ENCODE results near the gene PACSIN1. TPM values are rescaled to one million over a fixed set of nuclear protein-coding genes. Genes with fewer than 3 reads are reported as not detected.
A peak's percentile ranks its signal among the peaks of the same experiment; 100 is the strongest.

PACSIN1 gene
- total RNA-seq, 2 experiments from 2014 or later, result 0.07 to 0.15 TPM

DNA sequence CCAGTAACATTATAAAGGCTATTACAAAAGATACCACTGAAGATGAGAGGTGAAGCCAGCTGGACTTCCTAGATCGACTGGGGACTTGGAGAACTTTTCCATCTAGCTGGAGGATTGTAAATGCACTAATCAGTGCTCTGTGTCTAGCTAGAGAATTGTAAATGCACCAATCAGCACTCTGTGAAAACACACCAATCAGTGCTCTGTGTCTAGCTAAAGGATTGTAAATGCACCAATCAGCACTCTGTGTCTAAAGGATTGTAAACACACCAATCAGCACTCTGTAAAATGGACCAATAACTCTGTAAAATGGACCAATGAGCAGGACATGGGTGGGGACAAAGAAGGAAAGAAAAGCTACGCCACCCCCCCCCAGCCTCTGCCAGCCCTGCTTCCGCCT lies 26.4 kb upstream of the PACSIN1 start:
- no peak overlapping the region for H3K4me3 Mint-ChIP-seq
- intact Hi-C loops (cut with micrococcal nuclease), result no loop called here
- H3K36me3 Mint-ChIP-seq (ENCODE audit: low read depth), result no peaks in the 10 kb centered on the region
- CTCF ChIA-PET, result no interaction called here
- no peak for DNase-seq
- H3K27ac Mint-ChIP-seq, result no peak overlapping the region
- H3K4me1 Mint-ChIP-seq (ENCODE audit: low read depth), result no peaks in the 10 kb centered on the region
- H3K9me3 Mint-ChIP-seq, result no peaks in the 10 kb centered on the region
- H3K27me3 Mint-ChIP-seq (ENCODE audit: low read depth), result no peaks in the 10 kb centered on the region

GRCh38 chr6:34441526-34441925 lies 24.4 kb upstream of the PACSIN1 start:
- intact Hi-C loops (cut with micrococcal nuclease), result no loop called here
- no peak overlapping the region for H3K4me3 Mint-ChIP-seq
- CTCF ChIA-PET, result interaction anchor here (1.2 kb wide), 1 partner anchor 8 kb away, joined by 3 read pairs; no protein-coding TSS in a partner anchor
- H3K9me3 Mint-ChIP-seq, result no peaks in the 10 kb centered on the region
- no peak overlapping the region for H3K27ac Mint-ChIP-seq
- H3K4me1 Mint-ChIP-seq (ENCODE audit: low read depth), result no peaks in the 10 kb centered on the region
- DNase-seq, result no peak
- H3K36me3 Mint-ChIP-seq (ENCODE audit: low read depth), result no peaks in the 10 kb centered on the region
- no peaks in the 10 kb centered on the region for H3K27me3 Mint-ChIP-seq (ENCODE audit: low read depth)

GRCh38 chr6:34445313-34445860 lies 20.5 kb upstream of the PACSIN1 start:
- Mint-ChIP-seq H3K4me1 (ENCODE audit: low read depth) (no peaks in the 10 kb centered on the region), H3K27me3 (ENCODE audit: low read depth) (no peaks in the 10 kb centered on the region), H3K4me3 (no peak overlapping the region), H3K9me3 (no peaks in the 10 kb centered on the region), H3K27ac (no peak overlapping the region), H3K36me3 (ENCODE audit: low read depth) (no peaks in the 10 kb centered on the region)
- intact Hi-C loops (cut with micrococcal nuclease), result no loop called here
- DNase-seq, result no peak
- CTCF ChIA-PET, result no interaction called here

GRCh38 chr6:34447386-34447785 lies 18.5 kb upstream of the PACSIN1 start:
- Mint-ChIP-seq H3K27ac (no peak overlapping the region), H3K9me3 (peaks cover 3% of the 10 kb centered on the region), H3K36me3 (ENCODE audit: low read depth) (no peaks in the 10 kb centered on the region), H3K4me3 (no peak overlapping the region), H3K4me1 (ENCODE audit: low read depth) (no peaks in the 10 kb centered on the region), H3K27me3 (ENCODE audit: low read depth) (no peaks in the 10 kb centered on the region)
- no peak for DNase-seq
- CTCF ChIA-PET, result interaction anchor here (0.7 to 2.1 kb wide), 2 partner anchors 13 to 52 kb away, joined by 4 to 10 read pairs; no protein-coding TSS in a partner anchor
- intact Hi-C loops (cut with micrococcal nuclease), result no loop called here

DNA sequence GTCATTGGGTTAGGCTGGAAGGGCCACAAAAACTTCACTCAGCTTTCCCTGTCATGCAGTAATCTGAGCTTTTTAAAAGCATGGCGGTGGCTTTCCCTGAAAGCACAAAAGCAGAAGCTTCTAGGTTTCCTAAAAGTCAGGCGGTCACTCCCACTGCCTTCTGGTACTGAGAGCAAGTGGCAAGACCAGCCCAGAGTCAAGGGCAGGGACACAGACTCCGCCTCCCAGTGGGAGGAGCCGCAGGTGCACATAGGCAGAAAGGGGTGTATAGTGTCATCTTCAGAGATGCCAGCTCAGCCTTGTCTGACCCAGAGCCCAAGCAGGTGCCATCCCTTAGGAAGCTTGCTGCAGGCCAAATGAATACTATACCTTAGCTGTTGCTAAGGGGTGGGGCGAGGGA lies 18.0 kb upstream of the PACSIN1 start:
- H3K4me3 Mint-ChIP-seq, result no peak overlapping the region
- H3K4me1 Mint-ChIP-seq (ENCODE audit: low read depth), result no peaks in the 10 kb centered on the region
- intact Hi-C loops (cut with micrococcal nuclease), result no loop called here
- CTCF ChIA-PET, result interaction anchor here (2.1 kb wide), 1 partner anchor 12 kb away, joined by 10 read pairs; no protein-coding TSS in a partner anchor
- H3K9me3 Mint-ChIP-seq, result peaks cover 3% of the 10 kb centered on the region
- H3K36me3 Mint-ChIP-seq (ENCODE audit: low read depth), result no peaks in the 10 kb centered on the region
- no peak overlapping the region for H3K27ac Mint-ChIP-seq
- no peaks in the 10 kb centered on the region for H3K27me3 Mint-ChIP-seq (ENCODE audit: low read depth)
- no peak for DNase-seq

DNA sequence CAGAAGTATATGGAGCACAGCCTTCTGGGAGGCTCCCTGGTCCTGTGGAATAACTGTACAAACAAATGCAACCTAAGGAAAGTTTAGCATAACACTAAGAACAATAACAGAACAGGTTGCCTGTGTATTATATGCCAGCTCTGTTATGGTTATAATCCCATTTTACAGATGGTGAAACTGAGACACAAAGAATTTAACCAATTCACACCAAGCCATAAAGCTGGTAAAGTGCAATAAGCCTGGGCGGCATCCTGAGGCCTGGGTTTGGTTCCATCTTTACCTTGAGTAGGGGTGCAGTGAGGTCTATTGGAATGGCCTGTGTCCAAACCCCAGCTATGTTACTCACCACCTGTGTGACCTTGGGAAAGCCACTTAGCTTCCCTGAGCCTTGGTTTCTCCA lies 14.7 kb upstream of the PACSIN1 start:
- H3K9me3 Mint-ChIP-seq, result peaks cover 3% of the 10 kb centered on the region
- no peak for DNase-seq
- no peaks in the 10 kb centered on the region for H3K4me1 Mint-ChIP-seq (ENCODE audit: low read depth)
- CTCF ChIA-PET, result interaction anchor here (1.0 kb wide), 1 partner anchor 9 kb away, joined by 3 read pairs; no protein-coding TSS in a partner anchor
- no peak overlapping the region for H3K27ac Mint-ChIP-seq
- no peak overlapping the region for H3K4me3 Mint-ChIP-seq
- H3K27me3 Mint-ChIP-seq (ENCODE audit: low read depth), result no peaks in the 10 kb centered on the region
- intact Hi-C loops (cut with micrococcal nuclease), result no loop called here
- no peaks in the 10 kb centered on the region for H3K36me3 Mint-ChIP-seq (ENCODE audit: low read depth)

DNA sequence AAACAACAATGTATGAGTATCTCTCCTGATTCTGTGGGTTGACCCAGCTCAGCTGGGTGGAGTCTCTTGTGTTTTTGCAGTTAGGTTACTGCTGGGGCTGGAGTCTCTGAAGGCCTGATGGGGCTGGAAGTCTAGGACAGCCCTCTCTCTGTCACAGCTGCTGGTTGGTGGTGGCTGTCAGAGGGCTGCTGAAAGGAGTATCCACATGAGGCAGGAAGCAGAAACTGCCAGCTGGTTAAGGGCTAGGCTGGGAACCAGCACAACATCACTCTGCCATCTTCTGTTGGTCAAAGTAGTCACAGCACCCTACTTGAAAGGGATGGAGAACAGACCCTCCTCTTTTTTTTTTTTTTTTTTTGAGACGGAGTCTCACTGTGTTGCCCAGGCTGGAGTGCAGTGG lies 10.0 kb upstream of the PACSIN1 start:
- no peak for DNase-seq
- H3K27me3 Mint-ChIP-seq (ENCODE audit: low read depth), result no peaks in the 10 kb centered on the region
- peaks cover 3% of the 10 kb centered on the region for H3K9me3 Mint-ChIP-seq
- no peak overlapping the region for H3K4me3 Mint-ChIP-seq
- no peaks in the 10 kb centered on the region for H3K4me1 Mint-ChIP-seq (ENCODE audit: low read depth)
- intact Hi-C loops (cut with micrococcal nuclease), result loop anchor here (1.0 kb wide), 1 partner anchor 207 kb away; the partner anchor contains the start of gene SMIM29
- CTCF ChIA-PET, result no interaction called here
- no peaks in the 10 kb centered on the region for H3K36me3 Mint-ChIP-seq (ENCODE audit: low read depth)
- no peak overlapping the region for H3K27ac Mint-ChIP-seq

GRCh38 chr6:34457382-34457741 lies 8.5 kb upstream of the PACSIN1 start:
- no peak overlapping the region for H3K4me3 Mint-ChIP-seq
- H3K36me3 Mint-ChIP-seq (ENCODE audit: low read depth), result no peaks in the 10 kb centered on the region
- intact Hi-C loops (cut with micrococcal nuclease), result no loop called here
- no peaks in the 10 kb centered on the region for H3K27me3 Mint-ChIP-seq (ENCODE audit: low read depth)
- CTCF ChIA-PET, result interaction anchor here (7.2 kb wide), 1 partner anchor 152 kb away, joined by 111 read pairs; no protein-coding TSS in a partner anchor
- DNase-seq, result no peak
- H3K27ac Mint-ChIP-seq, result no peak overlapping the region
- H3K9me3 Mint-ChIP-seq, result no peaks in the 10 kb centered on the region
- no peaks in the 10 kb centered on the region for H3K4me1 Mint-ChIP-seq (ENCODE audit: low read depth)

- Mint-ChIP-seq H3K4me1 (ENCODE audit: low read depth) (no peaks in the 10 kb centered on the region), H3K36me3 (ENCODE audit: low read depth) (no peaks in the 10 kb centered on the region), H3K4me3 (no peak overlapping the region), H3K27me3 (ENCODE audit: low read depth) (no peaks in the 10 kb centered on the region), H3K27ac (no peak overlapping the region), H3K9me3 (no peaks in the 10 kb centered on the region)
- CTCF ChIA-PET, result interaction anchor here (1.3 to 7.2 kb wide), 4 partner anchors 47 to 209 kb away, joined by 3 to 111 read pairs (median 6); partner anchors contain the start of gene SMIM29
- DNase-seq, result no peak
- intact Hi-C loops (cut with micrococcal nuclease), result no loop called here
These were observed 7.8 kb upstream of the PACSIN1 start for GRCh38 chr6:34457742-34458735.

- peak; percentile 75 for DNase-seq
- Mint-ChIP-seq H3K27ac (no peak overlapping the region), H3K4me1 (ENCODE audit: low read depth) (peaks cover 1% of the 10 kb centered on the region), H3K27me3 (ENCODE audit: low read depth) (peaks cover 10% of the 10 kb centered on the region), H3K9me3 (no peaks in the 10 kb centered on the region), H3K36me3 (ENCODE audit: low read depth) (no peaks in the 10 kb centered on the region), H3K4me3 (no peak overlapping the region)
- CTCF ChIA-PET, result interaction anchor here (0.7 to 7.2 kb wide), 25 partner anchors 8 to 696 kb away, joined by 3 to 111 read pairs (median 3); partner anchors contain the start of gene SMIM29
- intact Hi-C loops (cut with micrococcal nuclease), result loop anchor here (1.0 to 10.0 kb wide), 4 partner anchors 67 to 685 kb away; partner anchors contain the start of gene TCP11
These were observed 5.8 kb upstream of the PACSIN1 start for GRCh38 chr6:34459899-34460593.

DNA sequence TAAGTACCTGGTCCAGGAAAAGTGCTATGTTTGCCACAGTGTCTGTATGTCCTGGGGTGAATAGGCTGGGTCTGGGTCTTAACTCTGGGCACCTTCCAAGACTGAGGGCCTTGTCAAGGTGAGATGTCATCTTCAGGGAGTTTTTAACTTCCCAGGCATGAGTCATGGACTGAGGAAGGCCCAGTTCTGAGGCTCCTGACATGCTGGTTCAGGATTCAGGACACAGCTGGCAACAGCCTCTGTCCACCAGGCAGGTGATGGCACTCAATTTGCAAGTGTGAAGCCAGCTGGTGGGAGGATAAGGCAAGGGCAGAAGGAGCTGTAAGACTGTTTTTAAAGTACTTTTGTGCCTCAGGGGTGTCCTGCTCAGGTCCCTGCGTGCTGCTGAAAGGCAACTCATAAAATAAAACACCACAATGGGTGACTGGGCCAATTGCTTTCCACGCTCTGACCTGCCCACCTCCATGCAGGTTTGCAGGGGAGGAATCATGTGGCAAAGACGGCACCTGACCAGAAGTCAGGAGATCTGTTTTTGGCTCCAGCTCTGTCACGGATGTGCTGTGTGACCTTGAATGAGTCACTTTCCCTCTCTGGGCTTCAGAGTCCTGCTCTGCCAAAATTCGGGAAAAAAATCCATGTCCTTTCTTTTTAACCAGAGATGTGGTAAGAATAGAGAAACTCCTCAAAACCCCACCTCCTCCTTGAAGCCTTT lies 4.9 kb upstream of the PACSIN1 start:
- no peak for DNase-seq
- Mint-ChIP-seq H3K36me3 (ENCODE audit: low read depth) (no peaks in the 10 kb centered on the region), H3K4me1 (ENCODE audit: low read depth) (peaks cover 6% of the 10 kb centered on the region), H3K9me3 (no peaks in the 10 kb centered on the region), H3K27me3 (ENCODE audit: low read depth) (peaks cover 15% of the 10 kb centered on the region), H3K4me3 (no peak overlapping the region), H3K27ac (no peak overlapping the region)
- CTCF ChIA-PET, result interaction anchor here (0.8 to 7.2 kb wide), 14 partner anchors 8 to 297 kb away, joined by 3 to 111 read pairs (median 4); partner anchors contain the start of gene SMIM29
- intact Hi-C loops (cut with micrococcal nuclease), result loop anchor here (1.0 to 10.0 kb wide), 4 partner anchors 66 to 684 kb away; partner anchors contain the start of gene TCP11

Data from activated naive CD4-positive, alpha-beta T cell treated with anti-CD3 and anti-CD28 coated beads for 36 hours (primary cell).